GM23338 (cell line): ENCODE data around the gene ZNF766.

Experiments
- CTCF ChIP-seq, 2 experiments: fragments of 200-600 bp in 1 of 2; sonication (generic) in 1 of 2; conservative IDR thresholded peaks; 2 replicates each; pipeline versions ENCODE4 v1.5.1 to v1.6.1; 2016 to 2017; ENCODE audit warnings: antibody characterized with exemption in 2 of 2, low read depth in 2 of 2, mild to moderate bottlenecking in 2 of 2, moderate library complexity in 1 of 2
- ETS1 ChIP-seq: IDR thresholded peaks from 2 replicates; pipeline ENCODE4 v1.6.1; 2016; ENCODE audit warnings: antibody characterized with exemption
- EZH2 ChIP-seq: fragments of 200-600 bp; sonication (generic); IDR thresholded peaks from one replicate; pipeline ENCODE4 v1.8.0; 2017; ENCODE audit warnings: antibody characterized with exemption, mild to moderate bottlenecking, low read depth; ENCODE audit not compliant: unreplicated experiment
- POLR2AphosphoS5 ChIP-seq: IDR thresholded peaks from 2 replicates; pipeline ENCODE4 v1.6.1; 2016; ENCODE audit warnings: antibody characterized with exemption, low read depth

GRCh38 chr19:52227196-52227940 lies 42.0 kb upstream of the ZNF766 start:
- TF ChIP-seq CTCF (conservative IDR thresholded peaks at IDR 0.05; ENCODE audit: low read depth in 2 of 2), result no peak
- TF ChIP-seq EZH2, result no peak
- no peak for TF ChIP-seq ETS1
- no peak for TF ChIP-seq POLR2AphosphoS5
